Calu3 (cell line): Measurements from ENCODE around the gene PRDX3. TPM values are rescaled to one million over a fixed set of nuclear protein-coding genes. Genes with fewer than 3 reads are reported as not detected.

ENCODE experiments used
- BruUV-seq: library from RNA; stranded (reverse); fragments of 400-500 nt; replicated peaks from 2 replicates; lab custom pipeline; 2021; lab: Mats Ljungman, UMichigan
- CTCF ChIA-PET: fragments of 300-600 bp; sonication (Branson Sonifier 250); formaldehyde crosslinking; loops from one replicate; lab custom pipeline; 2022; ENCODE audit warnings: antibody characterized with exemption; lab: Charles Lee
- DNase-seq: peaks from one replicate; pipeline ENCODE4 v3.0.0; 2022
- H3K27ac Mint-ChIP-seq: one replicate; pipeline ENCODE4 v1.8.0; 2022; ENCODE audit warnings: mixed read lengths; ENCODE audit not compliant: unreplicated experiment
- H3K27me3 Mint-ChIP-seq: one replicate; pipeline ENCODE4 v1.8.0; 2022; ENCODE audit warnings: mixed read lengths; ENCODE audit not compliant: unreplicated experiment
- H3K36me3 Mint-ChIP-seq: one replicate; pipeline ENCODE4 v1.8.0; 2022; ENCODE audit warnings: mild to moderate bottlenecking, moderate library complexity, mixed read lengths; ENCODE audit not compliant: insufficient read depth, unreplicated experiment
- H3K4me1 Mint-ChIP-seq: one replicate; pipeline ENCODE4 v1.8.0; 2022; ENCODE audit warnings: mild to moderate bottlenecking, low read depth, mixed read lengths; ENCODE audit not compliant: unreplicated experiment
- H3K4me3 Mint-ChIP-seq: one replicate; pipeline ENCODE4 v1.8.0; 2022; ENCODE audit warnings: mild to moderate bottlenecking, low read depth, moderate library complexity, mixed read lengths; ENCODE audit not compliant: unreplicated experiment
- H3K9me3 Mint-ChIP-seq: one replicate; pipeline ENCODE4 v1.8.0; 2022; ENCODE audit warnings: low read depth, mixed read lengths; ENCODE audit not compliant: unreplicated experiment
- intact Hi-C: fragments of 100-400 bp; cut with micrococcal nuclease; formaldehyde crosslinking; loops from one replicate; pipeline ENCODE4 v1.10.0; 2022; ENCODE audit not compliant: unreplicated experiment
- total RNA-seq: library from RNA; stranded (reverse); gene quantifications from 2 replicates; pipeline ENCODE4 v1.2.3, GENCODE V29; 2022
- TF ChIP-seq, protein P1 (sequence below): fragments of 200-600 bp; IDR thresholded peaks from one replicate; pipeline ENCODE4 v1.8.0; 2022; ENCODE audit warnings: antibody characterized with exemption; ENCODE audit not compliant: unreplicated experiment

The PRDX3 gene
- total RNA-seq, 1 experiment from 2014 or later, result 114 TPM

DNA sequence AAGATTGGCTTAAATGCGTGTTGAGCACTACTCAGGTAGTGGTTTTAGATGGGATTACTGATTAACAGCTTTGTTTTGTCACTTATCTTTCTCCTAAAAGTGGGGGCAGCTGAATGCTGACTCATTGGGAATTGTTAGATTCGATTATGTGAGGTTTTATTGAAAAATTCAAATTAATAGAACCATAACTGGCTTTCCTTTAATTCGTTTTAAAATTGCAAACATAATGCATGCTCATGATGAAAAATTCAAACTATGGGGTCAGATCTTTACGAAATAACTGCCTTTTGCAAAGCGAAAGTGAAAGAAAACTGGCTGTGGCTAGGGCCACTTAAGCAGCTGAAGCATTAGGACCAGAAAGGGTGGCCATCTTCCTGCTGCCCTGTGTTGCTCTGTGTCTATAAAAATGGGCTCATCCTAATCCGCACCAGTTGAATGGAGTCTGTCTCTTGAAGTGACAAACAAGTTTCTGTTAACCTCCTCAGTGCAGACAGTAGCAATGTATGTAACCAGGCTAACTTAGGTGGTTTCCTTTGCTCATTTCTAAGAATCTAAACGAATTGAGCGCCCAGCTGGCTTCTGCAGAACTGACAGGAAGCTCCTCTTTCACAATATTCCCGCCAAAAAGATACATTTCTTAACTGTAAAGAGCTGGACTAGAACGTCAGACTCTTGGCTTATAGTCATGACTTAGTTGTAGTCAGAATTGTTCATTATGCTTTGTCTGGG lies 46.9 kb downstream of the PRDX3 start:
- BruUV-seq, result no TSS peak
- TF ChIP-seq, protein P1, sequence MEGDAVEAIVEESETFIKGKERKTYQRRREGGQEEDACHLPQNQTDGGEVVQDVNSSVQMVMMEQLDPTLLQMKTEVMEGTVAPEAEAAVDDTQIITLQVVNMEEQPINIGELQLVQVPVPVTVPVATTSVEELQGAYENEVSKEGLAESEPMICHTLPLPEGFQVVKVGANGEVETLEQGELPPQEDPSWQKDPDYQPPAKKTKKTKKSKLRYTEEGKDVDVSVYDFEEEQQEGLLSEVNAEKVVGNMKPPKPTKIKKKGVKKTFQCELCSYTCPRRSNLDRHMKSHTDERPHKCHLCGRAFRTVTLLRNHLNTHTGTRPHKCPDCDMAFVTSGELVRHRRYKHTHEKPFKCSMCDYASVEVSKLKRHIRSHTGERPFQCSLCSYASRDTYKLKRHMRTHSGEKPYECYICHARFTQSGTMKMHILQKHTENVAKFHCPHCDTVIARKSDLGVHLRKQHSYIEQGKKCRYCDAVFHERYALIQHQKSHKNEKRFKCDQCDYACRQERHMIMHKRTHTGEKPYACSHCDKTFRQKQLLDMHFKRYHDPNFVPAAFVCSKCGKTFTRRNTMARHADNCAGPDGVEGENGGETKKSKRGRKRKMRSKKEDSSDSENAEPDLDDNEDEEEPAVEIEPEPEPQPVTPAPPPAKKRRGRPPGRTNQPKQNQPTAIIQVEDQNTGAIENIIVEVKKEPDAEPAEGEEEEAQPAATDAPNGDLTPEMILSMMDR, result no peak
- Mint-ChIP-seq H3K27ac (no peak overlapping the region), H3K4me3 (peak overlapping the region; percentile 36), H3K4me1 (no peaks in the 10 kb centered on the region), H3K36me3 (peaks cover 22% of the 10 kb centered on the region), H3K9me3 (no peaks in the 10 kb centered on the region), H3K27me3 (no peaks in the 10 kb centered on the region)
- CTCF ChIA-PET, result no interaction called here
- intact Hi-C loops, result no loop called here
- no peak for DNase-seq

DNA sequence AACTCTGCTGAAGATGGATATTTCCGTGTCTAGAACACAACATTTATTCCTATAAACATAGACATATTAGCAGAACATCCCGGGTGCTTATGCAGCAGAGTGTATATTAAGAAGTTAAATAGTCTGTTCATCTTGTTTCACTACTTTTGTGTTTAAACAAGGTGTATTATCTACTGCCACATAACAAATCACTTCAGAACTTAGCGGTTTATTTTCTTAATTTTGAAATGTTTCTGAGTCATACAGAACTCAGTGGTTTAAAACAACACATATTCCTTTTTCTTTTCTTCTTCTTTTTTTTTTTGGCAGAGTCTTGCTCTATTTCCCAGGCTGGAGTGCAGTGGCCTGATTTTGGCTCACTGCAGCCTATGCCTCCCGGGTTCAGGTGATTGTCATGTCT lies 48.9 kb downstream of the PRDX3 start:
- no peak overlapping the region for H3K27ac Mint-ChIP-seq
- intact Hi-C loops, result no loop called here

DNA sequence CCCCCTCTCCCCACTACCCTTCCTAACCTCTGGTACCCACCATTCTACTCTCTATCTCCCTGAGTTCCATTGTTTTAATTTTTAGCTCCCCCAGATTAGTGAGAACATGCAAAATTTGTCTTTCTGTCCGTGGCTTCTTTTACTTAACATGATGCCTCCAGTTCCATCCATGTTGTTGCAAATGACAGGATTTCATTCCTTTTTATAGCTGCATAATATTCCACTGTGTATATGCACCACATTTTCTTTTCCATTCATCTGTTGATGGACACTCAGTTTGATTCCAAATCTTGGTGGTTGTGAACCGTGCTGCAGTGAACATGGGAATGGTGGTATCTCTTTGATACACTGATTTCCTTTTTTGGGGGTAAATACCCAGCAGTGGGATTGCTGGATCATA lies 52.7 kb downstream of the PRDX3 start:
- peaks cover 11% of the 10 kb centered on the region for H3K36me3 Mint-ChIP-seq
- no TSS peak for BruUV-seq
- CTCF ChIA-PET, result no interaction called here
- no peak overlapping the region for H3K27ac Mint-ChIP-seq
- no peak overlapping the region for H3K4me3 Mint-ChIP-seq
- DNase-seq, result no peak
- no peaks in the 10 kb centered on the region for H3K27me3 Mint-ChIP-seq
- no peaks in the 10 kb centered on the region for H3K9me3 Mint-ChIP-seq
- TF ChIP-seq, protein P1, result no peak
- H3K4me1 Mint-ChIP-seq, result no peaks in the 10 kb centered on the region
- intact Hi-C loops, result no loop called here

More for the DNA sequence above, 48.9 kb downstream of the PRDX3 start:
- CTCF ChIA-PET, result no interaction called here
- no peaks in the 10 kb centered on the region for H3K27me3 Mint-ChIP-seq
- TF ChIP-seq, protein P1, result no peak
- H3K36me3 Mint-ChIP-seq, result peaks cover 22% of the 10 kb centered on the region
- no TSS peak for BruUV-seq
- H3K9me3 Mint-ChIP-seq, result no peaks in the 10 kb centered on the region
- H3K4me1 Mint-ChIP-seq, result no peaks in the 10 kb centered on the region
- H3K4me3 Mint-ChIP-seq, result no peak overlapping the region
- no peak for DNase-seq

DNA sequence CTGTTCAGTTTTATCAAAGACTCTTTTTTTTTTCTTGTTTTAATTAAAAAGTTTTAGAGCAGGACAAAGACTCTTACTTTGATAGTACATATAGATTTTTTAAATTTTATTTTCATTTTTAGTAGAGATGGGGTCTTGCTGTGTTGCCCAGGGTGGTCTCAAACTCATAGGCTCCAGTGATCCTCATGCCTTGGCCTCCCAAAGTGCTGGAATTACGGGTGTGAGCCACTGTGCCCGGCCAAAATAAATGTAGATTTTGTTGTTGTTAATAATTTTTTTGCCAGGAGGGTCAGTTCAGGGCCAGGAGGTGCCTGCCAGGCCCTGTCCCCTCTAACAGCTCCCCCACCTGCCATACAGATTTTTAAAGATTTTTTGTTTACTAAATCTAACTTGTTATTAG lies 57.7 kb downstream of the PRDX3 start:
- CTCF ChIA-PET, result no interaction called here
- intact Hi-C loops, result no loop called here
- Mint-ChIP-seq H3K27ac (no peak overlapping the region), H3K4me3 (no peak overlapping the region), H3K4me1 (no peaks in the 10 kb centered on the region), H3K27me3 (no peaks in the 10 kb centered on the region), H3K9me3 (no peaks in the 10 kb centered on the region), H3K36me3 (peaks cover 7% of the 10 kb centered on the region)
- TF ChIP-seq, protein P1, result no peak
- no peak for DNase-seq
- no TSS peak for BruUV-seq
